GM12873 (cell line): ENCODE data around the gene RAB22A.

Experiments
- TF ChIP-seq, protein P1 (sequence below): IDR thresholded peaks from 2 replicates; pipeline ENCODE4 v1.5.1; 2012; ENCODE audit warnings: low read depth, mild to moderate bottlenecking, moderate library complexity, low read length, control low read depth; ENCODE audit not compliant: insufficient read depth; ENCODE audit errors: missing control alignments

RAB22A gene

DNA sequence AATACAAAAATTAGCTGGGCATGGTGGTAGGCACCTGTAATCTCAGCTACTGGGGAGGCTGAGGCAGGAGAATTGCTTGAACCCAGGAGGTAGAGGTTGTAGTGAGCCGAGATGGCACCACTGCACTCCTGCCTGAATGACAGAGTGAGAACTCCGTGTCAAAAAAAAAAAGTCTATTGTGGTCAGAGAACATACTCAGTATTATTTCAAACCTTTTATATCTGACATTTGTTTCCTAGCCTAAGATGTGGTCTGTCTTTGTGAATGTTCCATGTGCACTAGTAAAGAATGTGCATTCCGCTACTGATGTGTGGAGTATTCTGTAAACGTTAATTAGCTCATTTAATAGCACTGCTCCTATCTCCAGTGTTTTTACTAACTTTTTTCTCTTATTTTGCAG is 11.7 kb downstream of the RAB22A start:
- TF ChIP-seq, protein P1, sequence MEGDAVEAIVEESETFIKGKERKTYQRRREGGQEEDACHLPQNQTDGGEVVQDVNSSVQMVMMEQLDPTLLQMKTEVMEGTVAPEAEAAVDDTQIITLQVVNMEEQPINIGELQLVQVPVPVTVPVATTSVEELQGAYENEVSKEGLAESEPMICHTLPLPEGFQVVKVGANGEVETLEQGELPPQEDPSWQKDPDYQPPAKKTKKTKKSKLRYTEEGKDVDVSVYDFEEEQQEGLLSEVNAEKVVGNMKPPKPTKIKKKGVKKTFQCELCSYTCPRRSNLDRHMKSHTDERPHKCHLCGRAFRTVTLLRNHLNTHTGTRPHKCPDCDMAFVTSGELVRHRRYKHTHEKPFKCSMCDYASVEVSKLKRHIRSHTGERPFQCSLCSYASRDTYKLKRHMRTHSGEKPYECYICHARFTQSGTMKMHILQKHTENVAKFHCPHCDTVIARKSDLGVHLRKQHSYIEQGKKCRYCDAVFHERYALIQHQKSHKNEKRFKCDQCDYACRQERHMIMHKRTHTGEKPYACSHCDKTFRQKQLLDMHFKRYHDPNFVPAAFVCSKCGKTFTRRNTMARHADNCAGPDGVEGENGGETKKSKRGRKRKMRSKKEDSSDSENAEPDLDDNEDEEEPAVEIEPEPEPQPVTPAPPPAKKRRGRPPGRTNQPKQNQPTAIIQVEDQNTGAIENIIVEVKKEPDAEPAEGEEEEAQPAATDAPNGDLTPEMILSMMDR, result no peak

DNA sequence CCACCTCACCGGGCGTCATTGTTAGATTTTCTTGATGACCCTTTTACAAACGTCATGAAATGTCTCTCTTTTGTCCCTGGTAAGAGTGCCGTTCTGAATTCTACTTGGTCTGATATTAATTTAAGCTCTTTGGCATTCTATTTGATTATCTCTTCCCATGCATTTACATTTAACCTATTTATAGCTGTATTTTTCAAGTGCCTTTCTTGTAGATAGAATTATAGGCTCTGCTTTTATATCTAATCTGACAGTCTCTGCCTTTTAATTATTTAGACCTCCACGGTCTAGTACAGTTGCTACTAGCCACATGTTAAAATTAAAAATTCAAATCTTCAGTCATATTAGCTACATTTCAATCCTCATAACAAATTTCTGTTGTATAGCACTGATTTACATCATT is 12.6 kb downstream of the RAB22A start:
- TF ChIP-seq, protein P1, result no peak

DNA sequence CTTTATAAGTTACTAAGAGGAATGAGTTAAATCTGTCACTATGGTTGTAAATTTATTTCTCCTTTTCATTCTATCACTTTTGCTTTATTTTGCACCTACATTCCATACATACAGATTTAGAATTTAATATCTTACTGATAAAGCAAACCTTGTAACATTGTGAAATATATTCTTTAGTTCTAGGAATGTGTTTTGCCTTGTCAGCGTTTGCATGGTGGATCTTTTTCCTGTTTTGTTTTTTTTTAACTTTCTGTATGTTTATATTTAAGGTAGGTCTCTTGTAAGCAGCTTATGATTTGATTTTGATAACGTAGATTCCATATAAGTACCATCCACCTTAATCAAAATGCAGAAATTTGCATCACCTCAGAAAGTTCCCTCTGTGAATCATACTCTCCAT is 16.4 kb downstream of the RAB22A start:
- TF ChIP-seq, protein P1, result no peak

DNA sequence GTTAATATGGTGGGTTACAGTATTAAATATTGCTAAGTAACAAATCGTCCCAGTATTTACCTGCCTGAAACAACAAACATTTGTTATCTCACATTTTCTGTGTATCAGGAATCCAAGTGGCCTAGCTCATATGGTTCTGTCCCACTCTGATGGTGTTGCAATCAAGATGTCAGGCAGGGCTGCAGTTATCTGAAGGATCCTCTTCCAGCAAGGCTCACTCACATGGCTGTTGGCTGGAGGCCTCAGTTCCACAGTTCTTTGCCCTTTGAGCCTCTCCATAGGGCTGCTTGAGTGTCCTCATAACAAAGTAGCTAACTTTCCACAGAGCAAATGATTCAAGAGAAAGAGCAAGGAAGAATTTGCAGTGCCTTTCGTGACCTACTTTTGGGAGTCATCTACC is 17.7 kb downstream of the RAB22A start:
- TF ChIP-seq, protein P1, result no peak

DNA sequence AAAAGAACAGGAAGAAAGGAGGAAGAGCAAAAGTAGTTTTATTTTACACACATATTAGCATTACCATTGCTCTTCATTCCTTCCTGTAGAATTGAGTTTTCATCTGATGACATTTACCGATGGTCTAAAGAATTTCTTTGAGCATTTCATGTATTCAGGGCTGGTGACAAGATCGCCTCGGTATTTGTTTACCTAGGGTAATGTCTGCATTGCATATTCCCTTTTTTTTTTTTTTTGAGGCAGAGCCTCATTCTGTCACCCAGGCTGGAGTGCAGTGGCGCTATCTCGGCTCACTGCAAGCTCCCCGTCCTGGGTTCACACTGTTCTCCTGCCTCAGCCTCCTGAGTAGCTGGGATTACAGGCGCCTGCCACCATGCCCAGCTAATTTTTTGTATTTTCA is 19.3 kb downstream of the RAB22A start:
- TF ChIP-seq, protein P1, result no peak

DNA sequence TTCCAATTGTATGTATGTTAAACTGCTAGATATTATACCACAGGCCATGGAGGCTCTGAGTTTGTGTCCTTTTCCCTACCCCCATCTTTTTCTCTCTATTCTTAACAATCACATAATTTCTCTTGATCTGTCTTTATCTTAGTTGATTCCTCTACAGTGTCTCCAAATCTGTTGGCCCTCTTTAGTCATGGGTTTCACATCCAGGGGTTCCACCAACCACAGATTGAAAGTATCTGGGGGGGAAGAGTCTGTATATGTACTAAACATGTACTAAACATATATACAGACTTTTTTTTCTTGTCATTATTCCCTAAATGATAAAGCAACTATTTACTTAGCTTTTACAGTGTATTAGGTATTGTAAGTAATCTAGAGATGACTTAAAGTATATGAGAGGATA is 20.2 kb downstream of the RAB22A start:
- TF ChIP-seq, protein P1, result no peak

DNA sequence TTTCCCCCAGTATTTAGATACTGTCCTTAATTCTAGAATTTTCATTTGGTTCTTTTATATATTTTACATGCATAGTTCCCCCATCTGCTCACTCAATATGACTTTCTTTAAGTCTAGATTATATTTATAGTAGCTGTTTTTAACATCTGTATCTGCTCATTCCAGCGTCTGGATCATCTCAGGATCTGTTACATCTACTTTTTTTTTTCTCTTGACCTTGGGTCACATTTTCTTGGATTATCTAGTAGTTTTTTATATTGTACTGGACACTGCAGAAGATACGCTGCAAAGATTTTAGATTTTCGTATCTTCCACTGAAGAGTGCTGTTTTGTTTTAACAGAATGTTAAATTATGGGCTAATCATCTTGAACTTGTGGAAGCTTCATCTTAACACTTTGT is 20.7 kb downstream of the RAB22A start:
- TF ChIP-seq, protein P1, result no peak
